Measurements from ENCODE around the gene PDZRN4.

The PDZRN4 gene

DNA sequence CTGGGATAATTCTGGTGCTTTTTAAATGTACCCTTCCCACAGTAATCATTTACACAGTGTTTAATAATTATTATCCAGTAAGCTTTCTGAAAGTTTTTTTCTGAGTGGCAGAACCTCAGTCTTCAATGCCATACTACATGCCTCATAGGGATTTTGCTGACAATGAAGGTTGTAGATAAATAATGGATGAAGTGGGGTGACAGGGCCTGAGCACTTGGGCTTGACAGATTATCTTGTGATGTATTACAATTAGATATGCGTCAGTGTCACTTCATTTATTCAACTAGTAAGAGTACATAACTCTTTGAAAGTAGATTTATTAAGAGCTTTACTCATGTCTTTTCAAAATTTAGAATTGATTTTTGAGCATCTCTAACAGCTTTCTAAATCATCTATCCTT, 176.1 kb downstream of the PDZRN4 start:
- DNase-seq, result no peak

DNA sequence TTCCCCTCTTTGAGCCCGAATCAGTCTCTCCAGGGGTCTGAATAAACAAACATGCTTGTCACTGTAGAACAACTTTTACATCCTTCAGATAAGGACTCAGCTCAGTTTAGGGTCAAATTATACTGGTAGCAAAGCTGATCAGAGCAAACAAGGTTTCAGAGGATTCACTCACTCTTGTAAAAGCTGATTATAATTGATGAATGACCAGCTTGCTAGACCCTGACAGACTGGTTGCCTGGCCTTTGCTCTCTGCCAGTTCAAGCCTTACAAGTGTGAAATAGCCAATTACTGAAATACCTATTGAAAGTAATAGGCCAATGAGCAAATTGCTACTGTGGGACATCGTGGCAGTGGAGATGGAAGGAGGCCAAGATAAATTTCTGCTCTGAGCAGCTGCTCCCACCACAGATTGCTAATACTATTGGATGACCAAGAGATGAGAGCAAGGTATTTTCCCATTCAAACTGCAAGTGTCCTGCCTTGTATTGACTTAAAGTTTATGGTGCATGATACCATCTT, 177.6 kb downstream of the PDZRN4 start:
- DNase-seq, result no peak

DNA sequence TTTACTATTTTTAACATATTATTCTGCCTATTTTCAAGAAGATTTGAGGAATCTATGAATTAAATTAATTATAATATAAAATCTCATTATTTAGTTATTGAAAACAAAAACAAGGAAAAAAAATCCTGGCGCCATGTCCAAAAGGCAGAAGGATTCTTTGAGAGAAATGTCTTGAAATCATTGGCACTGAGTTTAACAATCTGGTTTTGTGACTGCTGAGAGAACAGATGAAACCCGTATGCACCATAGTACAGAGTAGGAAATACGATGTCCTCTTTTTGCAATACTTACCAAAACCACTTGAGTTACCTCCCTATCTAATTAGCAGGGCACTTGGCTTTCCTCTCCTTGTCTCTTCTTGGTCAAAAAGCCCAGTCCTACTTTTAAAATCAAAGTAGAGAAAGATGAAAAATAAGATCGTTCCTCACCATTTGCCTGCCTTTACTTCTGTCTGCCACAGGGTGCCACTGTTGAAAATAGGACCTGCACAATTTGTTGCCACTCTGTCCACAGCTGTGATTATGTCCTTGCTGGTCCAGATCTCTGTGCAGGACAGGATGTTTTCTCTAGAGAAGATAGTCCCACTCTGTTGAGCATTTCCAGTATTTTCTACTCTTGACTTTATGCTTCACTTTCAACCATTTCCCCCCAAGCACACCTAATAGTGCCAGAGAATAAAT, 179.7 kb downstream of the PDZRN4 start:
- DNase-seq, result no peak

DNA sequence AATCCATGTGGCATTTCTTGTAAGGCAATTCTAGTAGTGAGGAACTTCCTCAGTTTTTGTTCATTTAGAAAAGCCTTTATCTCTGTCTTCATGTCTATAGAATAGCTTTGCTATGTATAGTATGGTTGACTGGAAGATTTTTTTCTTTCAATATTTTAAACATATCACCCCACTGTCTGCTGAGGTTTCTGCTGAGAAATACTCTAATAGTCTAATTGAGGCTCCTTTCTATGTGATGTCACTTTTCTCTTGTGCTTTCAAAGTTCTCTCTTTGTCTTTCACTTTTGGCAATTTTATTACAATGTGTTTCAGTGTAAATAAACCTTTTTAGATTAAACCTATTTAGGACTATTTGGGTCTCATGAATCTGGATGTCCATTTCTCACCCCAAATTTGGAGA, 192.8 kb downstream of the PDZRN4 start:
- DNase-seq, result no peak

DNA sequence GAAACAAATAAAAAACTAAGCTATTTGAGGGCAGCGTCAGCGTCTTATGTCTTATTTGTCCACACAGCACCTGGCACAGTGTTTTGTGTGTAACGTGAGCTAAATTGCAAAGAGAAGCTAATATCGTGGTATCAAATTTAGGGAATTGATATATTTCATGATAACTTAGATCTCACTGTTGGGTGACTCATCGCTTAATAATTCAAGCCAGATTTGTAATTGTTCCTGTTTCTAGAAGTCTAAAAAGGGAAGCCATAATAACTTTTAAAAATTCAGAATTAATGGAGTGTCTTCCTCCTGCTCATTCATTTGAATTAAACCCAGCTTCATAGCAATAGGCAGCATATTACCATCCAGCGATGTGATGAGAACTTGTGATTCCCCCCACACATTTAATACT, 214.7 kb downstream of the PDZRN4 start:
- no peak for DNase-seq

DNA sequence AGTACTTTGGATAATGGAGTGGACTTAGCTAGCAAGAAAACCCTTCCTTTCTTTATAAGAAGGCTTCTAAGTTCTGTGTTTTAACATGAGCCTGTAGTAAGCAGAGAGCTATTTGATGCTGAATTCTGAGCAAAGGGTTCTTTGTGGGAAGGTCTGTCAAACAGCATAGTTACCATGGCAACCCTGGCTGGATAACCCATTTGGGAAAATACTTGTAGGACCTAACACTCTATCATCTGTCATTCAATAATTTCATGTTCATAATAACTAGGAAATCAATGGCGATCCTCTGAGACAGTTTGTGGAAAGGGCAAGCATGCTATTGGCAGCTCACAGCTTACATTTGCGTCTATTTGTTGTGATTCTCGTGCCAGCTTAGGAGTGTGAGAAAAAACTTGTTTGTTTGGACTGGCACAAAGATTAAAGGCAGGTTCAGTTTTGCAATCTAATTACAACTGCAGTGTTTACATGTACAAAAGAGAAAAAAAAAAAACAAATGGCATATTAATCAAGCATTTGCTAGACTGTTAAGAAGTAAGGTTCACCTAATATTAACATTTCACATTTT, 219.2 kb downstream of the PDZRN4 start:
- no peak for DNase-seq

DNA sequence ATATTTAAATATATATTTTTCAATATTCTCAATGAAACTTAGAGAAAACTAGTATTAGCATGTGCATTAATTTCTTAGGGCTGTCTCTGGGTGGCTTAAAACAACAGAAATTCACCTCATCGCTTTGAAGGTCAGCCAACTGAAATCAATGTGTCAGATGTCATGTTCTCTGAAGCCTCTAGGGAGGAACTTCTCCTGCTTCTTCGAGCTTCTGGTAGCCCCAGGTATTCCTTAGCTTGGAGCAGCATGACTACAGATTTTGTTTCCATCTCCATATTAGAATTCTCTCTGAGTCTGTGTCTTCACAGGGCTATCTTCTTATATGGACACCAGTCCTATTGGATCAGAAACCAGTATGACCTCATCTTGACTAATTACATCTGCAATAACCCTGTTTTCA, 221.5 kb downstream of the PDZRN4 start:
- DNase-seq, result no peak

DNA sequence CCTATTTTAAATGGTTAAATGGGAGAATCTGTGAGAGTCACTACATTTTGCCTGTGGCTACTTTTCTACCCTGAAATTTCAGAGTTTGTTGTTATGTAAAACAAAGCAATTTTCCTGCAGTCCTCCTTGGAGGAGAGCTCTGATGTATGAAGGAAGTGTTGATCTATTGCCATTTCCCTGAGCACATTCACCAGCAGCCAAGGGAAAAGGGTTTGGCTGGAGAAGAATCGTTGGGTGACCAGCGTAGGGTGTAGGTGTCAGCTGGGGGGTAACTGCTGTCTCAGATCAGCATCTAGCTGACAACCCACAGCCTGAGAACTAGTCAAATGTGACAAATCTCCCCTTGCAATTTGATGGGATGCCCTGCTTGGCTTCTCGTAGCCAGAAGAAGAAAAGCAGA, 230.5 kb downstream of the PDZRN4 start:
- DNase-seq, result no peak

DNA sequence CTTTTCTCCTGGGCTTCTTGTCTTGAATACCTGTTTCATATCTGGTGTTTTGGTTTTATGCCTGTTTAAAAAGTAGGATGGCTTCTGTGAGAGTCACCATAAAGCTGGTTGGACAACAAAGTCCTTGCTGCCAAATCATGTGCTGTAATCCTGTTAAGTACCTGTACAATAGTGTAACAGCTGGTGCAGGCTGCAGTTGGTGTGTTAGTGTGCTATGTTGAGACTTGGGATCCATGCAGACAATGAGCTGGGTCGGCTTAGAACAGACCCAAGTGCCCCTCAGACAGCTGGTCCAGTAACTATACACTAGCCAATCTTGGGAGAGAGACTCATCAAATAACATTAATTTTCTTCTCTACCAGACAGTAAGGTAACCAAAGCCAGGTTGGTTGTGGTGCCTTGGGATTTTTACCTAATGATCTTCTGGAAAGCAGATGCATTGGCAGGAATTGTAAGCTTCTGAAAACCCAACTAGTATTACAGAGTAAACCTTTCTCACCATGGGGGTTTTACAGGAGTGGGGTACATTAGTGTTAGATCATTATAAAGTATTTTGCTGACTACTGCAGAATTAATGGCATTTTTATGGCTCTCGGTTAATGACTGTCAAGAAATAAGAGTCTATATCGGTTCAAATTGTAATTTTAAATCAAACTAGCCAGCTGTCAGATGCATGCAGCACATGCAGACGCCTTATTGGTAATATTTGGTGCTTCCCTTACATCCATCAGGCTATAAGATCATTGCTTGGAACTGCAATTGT, 231.2 kb downstream of the PDZRN4 start:
- DNase-seq, result no peak

DNA sequence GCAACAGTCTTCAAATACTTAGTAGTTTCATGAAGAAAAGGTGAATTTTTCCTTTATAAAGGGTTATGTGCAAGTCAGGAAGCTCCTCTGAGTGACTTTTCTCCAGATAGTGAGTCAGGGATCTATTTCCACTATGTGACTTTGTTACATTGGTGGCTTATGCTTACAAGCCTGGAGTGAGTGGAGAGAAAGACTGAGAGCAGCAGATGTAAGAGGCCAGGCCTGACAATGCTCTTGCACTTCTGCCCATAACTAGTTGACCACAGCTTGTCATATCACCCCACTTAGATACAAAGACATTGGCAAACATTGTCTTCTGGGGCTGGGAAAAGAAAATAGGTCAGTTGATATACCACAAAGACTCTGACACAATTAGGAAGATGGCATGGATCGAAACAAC, 236.5 kb downstream of the PDZRN4 start:
- DNase-seq, result no peak

DNA sequence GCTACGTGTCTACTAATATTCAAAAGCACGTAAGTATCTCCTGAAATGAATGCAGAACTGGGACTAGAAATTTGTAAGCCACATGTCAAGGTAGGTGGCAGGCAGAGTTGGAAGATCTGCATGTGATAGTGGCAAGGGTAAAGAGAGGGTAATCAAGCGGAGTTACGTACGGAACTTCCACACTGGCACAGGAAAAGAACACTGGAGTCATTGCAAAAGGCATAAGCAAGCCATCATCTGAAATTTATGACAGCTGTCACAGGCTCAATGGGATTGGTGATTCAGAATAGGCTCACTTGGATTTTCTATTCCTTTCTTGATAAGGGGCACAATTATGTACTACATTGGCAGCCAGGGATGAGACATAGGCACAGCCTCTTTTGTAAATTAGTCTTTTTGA, 245.3 kb downstream of the PDZRN4 start:
- no peak for DNase-seq

DNA sequence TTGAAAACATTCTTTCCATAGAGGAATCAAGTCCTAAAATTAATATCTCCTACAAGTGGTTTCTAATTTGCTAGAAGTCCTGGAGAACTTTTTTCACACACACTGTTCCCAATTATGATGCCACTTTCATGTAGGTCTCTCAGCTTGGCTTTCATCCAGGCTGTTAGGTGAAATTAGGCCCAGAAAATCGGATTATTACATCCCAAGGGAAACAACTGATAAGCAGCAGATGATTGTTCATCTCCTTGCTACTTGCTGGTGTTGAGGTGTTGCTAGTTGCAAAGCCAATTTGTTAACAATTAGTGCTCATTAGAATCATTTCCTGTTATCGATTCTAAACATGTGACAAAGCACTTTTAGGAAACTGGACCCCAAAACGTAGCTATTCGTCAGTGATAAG, 248.0 kb downstream of the PDZRN4 start:
- DNase-seq, result no peak

DNA sequence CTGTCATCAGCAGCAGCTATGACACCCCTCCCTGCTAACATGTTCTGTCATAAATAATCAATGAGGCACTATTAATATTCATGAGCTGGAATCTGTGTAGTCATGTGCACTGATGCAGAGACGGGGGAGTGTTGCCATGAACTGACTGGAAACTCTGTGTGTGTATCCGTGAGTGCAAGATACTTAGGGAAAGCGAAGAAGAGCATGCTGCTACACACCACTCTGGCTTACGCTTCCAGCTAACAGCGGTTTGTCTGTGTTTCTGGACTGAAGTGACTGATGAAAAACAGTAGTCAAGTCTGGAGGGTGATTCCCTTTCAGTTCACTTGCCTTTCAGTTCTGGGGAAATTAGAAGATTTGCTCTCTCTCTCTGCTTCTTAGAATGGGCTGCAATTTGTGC, 249.4 kb downstream of the PDZRN4 start:
- no peak for DNase-seq

DNA sequence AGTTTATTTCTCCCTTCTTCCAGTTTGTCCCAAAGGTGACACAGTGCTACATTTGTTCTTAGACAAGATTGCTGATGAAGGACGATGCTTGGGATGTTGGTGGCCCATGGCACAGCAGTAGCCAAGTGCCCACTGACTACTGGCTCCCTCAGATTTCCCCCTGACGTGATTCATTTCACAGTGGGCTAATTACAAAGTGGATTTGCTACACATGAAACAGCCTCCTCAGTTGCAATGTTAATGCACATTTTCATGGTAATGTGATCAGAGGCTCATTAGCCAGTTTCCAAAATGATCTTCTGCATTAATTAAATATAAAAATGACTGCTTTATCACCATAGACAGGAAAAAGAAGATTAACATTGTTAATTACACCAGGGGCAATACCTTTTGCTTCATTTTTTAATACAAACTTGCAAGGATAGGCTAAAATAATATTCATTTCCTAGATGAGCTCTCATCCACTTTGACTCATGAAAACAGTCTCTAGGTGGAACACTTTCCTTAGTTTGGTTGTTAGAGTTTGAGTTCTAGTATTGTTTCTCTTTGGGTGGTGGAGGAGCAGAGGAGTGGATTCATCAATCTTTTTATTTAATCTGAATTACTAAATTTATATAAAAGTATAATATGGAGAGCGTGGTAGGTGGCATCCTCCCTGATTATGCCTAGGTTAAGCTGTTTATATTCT, 250.9 kb downstream of the PDZRN4 start:
- DNase-seq, result no peak

DNA sequence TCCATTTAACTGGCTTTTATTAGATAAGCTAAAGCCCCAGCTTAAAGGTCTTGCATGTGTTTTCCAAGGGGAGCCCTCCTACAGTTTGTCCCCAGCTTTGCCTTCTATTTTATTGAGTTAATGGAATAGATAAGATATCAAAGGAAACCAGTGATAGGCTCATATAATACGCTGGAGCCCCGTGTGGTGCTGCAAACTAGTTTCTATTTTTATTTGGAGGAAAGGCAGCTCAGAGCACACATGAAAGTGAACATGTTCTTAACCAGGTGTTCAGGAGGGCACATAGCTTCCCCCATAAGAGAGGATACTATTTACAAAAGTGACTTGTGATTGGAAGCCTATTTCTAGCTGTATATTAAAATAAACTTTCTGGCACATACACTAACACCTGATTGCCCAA, 251.7 kb downstream of the PDZRN4 start:
- no peak for DNase-seq

DNA sequence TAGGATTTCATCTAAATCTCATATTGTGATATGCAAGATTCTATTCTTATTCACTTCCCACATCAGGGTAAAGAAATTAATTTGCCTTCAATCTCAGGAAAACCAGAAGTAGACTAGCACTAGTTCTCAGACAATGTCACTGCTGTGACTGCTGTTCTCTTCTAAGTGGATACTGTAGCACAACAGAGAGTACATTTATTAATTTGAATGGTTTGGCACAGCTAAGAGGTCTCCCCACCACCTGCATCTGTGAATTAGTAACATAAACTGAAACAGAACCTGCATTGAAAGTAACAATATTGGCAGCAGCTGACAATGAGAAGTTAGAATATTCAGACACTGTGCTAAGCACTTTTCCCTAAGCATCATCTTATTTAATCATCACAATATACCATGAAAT, 253.1 kb downstream of the PDZRN4 start:
- no peak for DNase-seq

DNA sequence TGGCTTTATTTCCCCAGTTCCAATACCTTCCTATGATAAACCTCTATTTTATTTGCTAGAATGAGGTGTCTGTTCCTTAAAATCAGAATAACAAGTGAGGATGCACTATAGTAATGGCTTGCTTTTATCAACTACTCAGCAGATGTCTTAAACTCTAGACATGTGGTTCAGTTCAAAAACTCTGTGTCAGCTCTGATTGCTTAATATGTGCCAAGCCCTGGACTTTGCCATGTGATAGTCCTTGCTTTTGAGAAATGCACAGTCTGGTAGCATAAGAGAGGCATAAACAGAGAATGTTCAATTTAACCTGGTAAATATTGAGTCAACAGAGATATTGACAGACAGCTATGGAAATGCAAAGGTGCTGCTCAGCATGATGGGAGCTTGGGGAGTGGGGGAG, 254.8 kb downstream of the PDZRN4 start:
- DNase-seq, result no peak

DNA sequence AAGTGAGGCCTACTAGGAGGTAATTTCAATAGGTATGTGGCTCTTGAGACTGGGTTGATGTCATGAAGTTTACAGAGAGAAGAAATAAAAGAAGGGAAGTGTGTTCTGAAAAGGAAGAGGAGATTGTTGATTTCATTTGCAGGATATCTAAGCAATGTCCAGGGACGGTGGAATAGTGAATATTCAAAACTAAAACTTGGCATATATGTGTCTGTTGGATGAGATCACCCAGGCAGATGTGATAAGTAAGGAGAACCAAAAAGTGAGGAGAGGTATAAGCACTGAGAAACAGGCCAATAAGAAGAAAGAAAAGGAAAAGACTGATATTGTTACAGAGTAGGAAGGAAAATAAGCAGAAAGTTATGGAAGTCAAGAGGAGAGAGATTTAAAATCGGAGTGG, 255.6 kb downstream of the PDZRN4 start:
- no peak for DNase-seq

DNA sequence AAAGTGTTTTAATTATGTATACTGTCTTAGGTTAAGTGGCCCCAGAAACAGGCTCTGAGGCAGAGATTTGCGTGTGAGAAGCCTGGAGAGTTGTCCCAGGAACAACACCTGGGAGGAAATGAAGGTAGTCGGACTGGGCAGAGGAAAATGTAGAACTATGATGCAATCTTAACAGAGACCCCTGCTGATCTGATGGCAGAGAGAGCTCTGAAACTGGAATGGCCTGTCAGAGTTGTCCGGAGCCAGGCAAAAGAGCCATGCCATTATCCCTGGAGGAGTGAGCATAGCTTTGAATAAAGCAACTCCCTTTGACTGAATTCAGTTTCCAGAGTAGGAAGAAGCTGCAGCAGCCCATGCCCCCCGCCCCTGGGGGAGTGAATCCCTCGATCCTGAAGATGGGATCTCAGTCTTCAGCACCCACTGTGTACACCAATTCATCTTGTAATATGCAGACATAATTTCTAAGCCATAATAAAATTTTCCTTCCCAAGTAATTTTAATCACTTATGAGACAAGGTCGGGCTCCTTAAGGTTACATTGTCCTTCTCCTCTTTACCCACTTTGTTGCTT, 264.8 kb downstream of the PDZRN4 start:
- DNase-seq, result no peak

DNA sequence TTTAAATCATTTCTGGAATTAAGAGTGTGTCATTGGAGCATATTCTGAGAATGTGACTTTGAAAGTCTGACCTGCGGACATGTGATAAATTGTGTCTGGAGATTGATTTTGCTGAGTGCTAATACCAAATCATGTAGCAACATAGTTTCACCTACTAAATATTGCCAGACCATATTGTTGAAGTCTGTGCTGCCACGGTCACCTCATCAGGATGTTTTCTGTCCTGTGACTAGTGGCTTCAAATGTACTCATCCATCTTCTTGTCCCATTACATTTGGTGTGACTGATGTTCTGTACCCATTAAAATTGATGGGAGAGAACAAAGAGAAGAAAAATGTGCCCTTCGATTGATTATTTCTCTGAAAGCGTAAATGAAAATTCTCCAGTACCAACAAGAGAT, 265.3 kb downstream of the PDZRN4 start:
- no peak for DNase-seq

DNA sequence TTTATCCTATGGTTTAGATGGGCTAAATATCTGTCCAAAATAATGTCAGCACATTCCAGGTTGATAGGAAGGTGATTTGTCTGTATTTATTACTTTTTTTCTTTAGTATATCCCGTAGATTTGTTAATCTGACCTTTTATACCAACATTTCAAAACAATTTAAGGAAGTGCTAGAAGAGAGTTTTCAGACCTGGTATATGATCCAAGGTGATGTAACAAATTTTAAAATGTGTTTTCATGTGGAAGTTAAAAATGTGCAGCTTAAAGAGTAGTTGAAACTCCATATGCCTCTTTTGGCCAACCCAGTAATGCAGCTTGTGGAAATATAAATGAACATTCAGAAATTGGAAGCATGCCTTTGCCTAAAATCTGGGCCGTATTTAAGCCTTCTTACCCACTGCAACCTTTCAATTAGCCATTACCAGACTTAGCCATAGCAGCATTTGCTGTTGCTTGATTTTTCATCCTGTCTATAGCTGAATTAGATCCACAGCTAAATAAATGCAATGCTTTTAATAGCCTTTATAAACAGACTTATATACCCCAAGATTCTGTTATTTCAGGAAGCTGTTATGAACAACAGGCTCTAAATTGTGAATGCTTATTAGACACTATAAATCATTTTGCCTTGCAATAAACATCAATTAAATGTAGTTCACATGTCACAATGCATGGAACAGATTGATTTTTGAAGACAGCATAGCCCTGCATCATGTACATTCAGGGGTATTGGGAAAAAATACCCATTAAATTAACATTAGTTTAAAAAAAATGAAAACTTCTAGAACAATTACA, 271.2 kb downstream of the PDZRN4 start:
- DNase-seq, result no peak

DNA sequence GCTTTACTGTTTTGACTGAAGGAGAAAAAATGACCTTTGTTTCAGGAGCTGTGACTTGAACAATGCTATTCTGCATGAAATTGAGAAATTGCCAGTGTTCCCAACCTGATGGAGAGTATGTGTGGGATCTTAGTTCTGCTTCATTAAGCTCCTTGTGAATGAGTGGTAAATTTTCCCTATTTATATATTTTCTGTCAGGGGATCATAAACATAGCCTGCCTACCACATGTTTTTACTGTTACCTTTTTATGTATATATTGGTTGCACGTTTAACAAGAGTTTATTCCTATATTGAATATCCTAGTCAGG, 271.7 kb downstream of the PDZRN4 start:
- no peak for DNase-seq

DNA sequence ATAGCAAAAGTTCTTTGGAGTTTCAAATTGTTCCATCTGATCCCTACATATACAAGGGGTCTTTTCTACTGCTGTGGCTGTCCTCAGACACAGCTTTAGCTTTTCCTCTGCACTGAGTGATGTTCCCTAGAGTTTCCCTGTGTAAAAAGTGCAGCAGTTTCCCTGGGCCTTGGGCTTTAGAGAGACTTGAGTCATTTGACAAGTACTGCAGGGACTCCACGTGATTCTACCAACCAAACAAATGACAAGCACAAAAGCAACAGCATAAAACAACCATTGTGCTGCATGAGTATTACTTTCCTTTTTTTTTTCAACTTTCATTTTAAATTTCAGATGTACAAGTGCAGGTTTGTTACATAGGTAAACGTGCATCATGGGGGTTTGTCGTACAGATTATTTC, 272.8 kb downstream of the PDZRN4 start:
- DNase-seq, result no peak

Measured in NCI-H2107 (cell line).